ENCODE results near the gene POLR3F.

Gene POLR3F

GRCh38 chr20:18430172-18430826, 36.9 kb upstream of the POLR3F start:
- Histone ChIP-seq H3K4me1 (ENCODE audit: insufficient read depth, poor library complexity, severe bottlenecking) (no peaks in the 10 kb centered on the region), H3K27me3 (ENCODE audit: insufficient read depth, poor library complexity, severe bottlenecking) (no peaks in the 10 kb centered on the region), H3K9me3 (ENCODE audit: severe bottlenecking) (no peaks in the 10 kb centered on the region), H3K36me3 (ENCODE audit: low read depth) (no peaks in the 10 kb centered on the region), H3K4me3 (ENCODE audit: severe bottlenecking) (no peak overlapping the region), H3K27ac (ENCODE audit: poor library complexity, severe bottlenecking) (no peak overlapping the region)
- no peak for DNase-seq (ENCODE audit: low spot score)
- no peak for TF ChIP-seq CTCF (IDR thresholded peaks at IDR 0.05; ENCODE audit: poor library complexity, severe bottlenecking)
- no peak for ATAC-seq (ENCODE audit: low read depth)

- DNase-seq (ENCODE audit: low spot score) = no peak
- no peak for TF ChIP-seq CTCF (IDR thresholded peaks at IDR 0.05; ENCODE audit: poor library complexity, severe bottlenecking)
These were observed 36.0 kb upstream of the POLR3F start for GRCh38 chr20:18431206-18431605.

GRCh38 chr20:18436847-18437246, 30.3 kb upstream of the POLR3F start:
- Histone ChIP-seq H3K27ac (ENCODE audit: poor library complexity, severe bottlenecking) (no peak overlapping the region), H3K4me3 (ENCODE audit: severe bottlenecking) (no peak overlapping the region), H3K27me3 (ENCODE audit: insufficient read depth, poor library complexity, severe bottlenecking) (no peaks in the 10 kb centered on the region), H3K9me3 (ENCODE audit: severe bottlenecking) (no peaks in the 10 kb centered on the region), H3K36me3 (ENCODE audit: low read depth) (no peaks in the 10 kb centered on the region), H3K4me1 (ENCODE audit: insufficient read depth, poor library complexity, severe bottlenecking) (no peaks in the 10 kb centered on the region)
- ATAC-seq (ENCODE audit: low read depth) (no peak), DNase-seq (ENCODE audit: low spot score) (no peak)
- no peak for TF ChIP-seq CTCF (IDR thresholded peaks at IDR 0.05; ENCODE audit: poor library complexity, severe bottlenecking)

More at GRCh38 chr20:18431206-18431605, 36.0 kb upstream of the POLR3F start:
- no peak for ATAC-seq (ENCODE audit: low read depth)
- H3K9me3 ChIP-seq (ENCODE audit: severe bottlenecking) = no peaks in the 10 kb centered on the region
- no peaks in the 10 kb centered on the region for H3K27me3 ChIP-seq (ENCODE audit: insufficient read depth, poor library complexity, severe bottlenecking)
- no peak overlapping the region for H3K27ac ChIP-seq (ENCODE audit: poor library complexity, severe bottlenecking)
- no peaks in the 10 kb centered on the region for H3K4me1 ChIP-seq (ENCODE audit: insufficient read depth, poor library complexity, severe bottlenecking)
- no peaks in the 10 kb centered on the region for H3K36me3 ChIP-seq (ENCODE audit: low read depth)
- no peak overlapping the region for H3K4me3 ChIP-seq (ENCODE audit: severe bottlenecking)

GRCh38 chr20:18440403-18440802, 26.8 kb upstream of the POLR3F start:
- Histone ChIP-seq H3K27ac (ENCODE audit: poor library complexity, severe bottlenecking) (no peak overlapping the region), H3K4me3 (ENCODE audit: severe bottlenecking) (no peak overlapping the region), H3K27me3 (ENCODE audit: insufficient read depth, poor library complexity, severe bottlenecking) (no peaks in the 10 kb centered on the region), H3K36me3 (ENCODE audit: low read depth) (no peaks in the 10 kb centered on the region), H3K4me1 (ENCODE audit: insufficient read depth, poor library complexity, severe bottlenecking) (no peaks in the 10 kb centered on the region), H3K9me3 (ENCODE audit: severe bottlenecking) (no peaks in the 10 kb centered on the region)
- ATAC-seq (ENCODE audit: low read depth) = no peak
- TF ChIP-seq CTCF (IDR thresholded peaks at IDR 0.05; ENCODE audit: poor library complexity, severe bottlenecking) = no peak
- no peak for DNase-seq (ENCODE audit: low spot score)

GRCh38 chr20:18443886-18444285, 23.3 kb upstream of the POLR3F start:
- no peak for TF ChIP-seq CTCF (IDR thresholded peaks at IDR 0.05; ENCODE audit: poor library complexity, severe bottlenecking)
- H3K36me3 ChIP-seq (ENCODE audit: low read depth) = no peaks in the 10 kb centered on the region
- H3K4me3 ChIP-seq (ENCODE audit: severe bottlenecking) = no peak overlapping the region
- H3K9me3 ChIP-seq (ENCODE audit: severe bottlenecking) = no peaks in the 10 kb centered on the region
- H3K27ac ChIP-seq (ENCODE audit: poor library complexity, severe bottlenecking) = no peak overlapping the region
- ATAC-seq (ENCODE audit: low read depth) = peak; percentile 25; the same call in 1 of the 3 replicates
- H3K27me3 ChIP-seq (ENCODE audit: insufficient read depth, poor library complexity, severe bottlenecking) = no peaks in the 10 kb centered on the region
- DNase-seq (ENCODE audit: low spot score) = no peak
- H3K4me1 ChIP-seq (ENCODE audit: insufficient read depth, poor library complexity, severe bottlenecking) = no peaks in the 10 kb centered on the region

Measured in RWPE2 (cell line).